ENCODE results near the gene C1orf226. TPM values are rescaled to one million over a fixed set of nuclear protein-coding genes. Genes with fewer than 3 reads are reported as not detected.

C1orf226 gene
- polyA plus RNA-seq, 1 donor (not counting 4 experiments of a cell fraction or from before 2014, with no cell fraction given): 0.12 TPM

GRCh38 chr1:162396201-162396906, 14.8 kb downstream of the C1orf226 start:
- no peak for FAIRE-seq
- Histone ChIP-seq H3K27me3 (ENCODE audit: control insufficient read depth, extremely low read depth, insufficient read depth, low read length) (peaks cover 7% of the 10 kb centered on the region), H3K9ac (ENCODE audit: control insufficient read depth, extremely low read depth, insufficient read depth, low read length) (no peak overlapping the region), H3K4me1 (ENCODE audit: control insufficient read depth, extremely low read depth, insufficient read depth, low read length) (no peaks in the 10 kb centered on the region), H2AFZ (ENCODE audit: control insufficient read depth, low read length) (no peak overlapping the region), H3K79me2 (ENCODE audit: control insufficient read depth, insufficient read depth, low read length) (no peaks in the 10 kb centered on the region), H4K20me1 (ENCODE audit: control insufficient read depth, extremely low read depth, insufficient read depth, low read length) (no peaks in the 10 kb centered on the region), H3K27ac (ENCODE audit: control insufficient read depth, insufficient read depth, low read length) (no peak overlapping the region), H3K9me1 (ENCODE audit: control insufficient read depth, extremely low read depth, insufficient read depth, low read length) (no peaks in the 10 kb centered on the region), H3K4me2 (ENCODE audit: control insufficient read depth, extremely low read depth, insufficient read depth, low read depth, low read length) (no peak overlapping the region), H3K9me3 (ENCODE audit: control insufficient read depth, low read depth, low read length) (no peaks in the 10 kb centered on the region), H3K36me3 (ENCODE audit: control insufficient read depth in 2 of 2, extremely low read depth in 1 of 2, insufficient read depth in 2 of 2, low read length in 2 of 2) (no peaks in the 10 kb centered on the region), H3K4me3 (ENCODE audit: control insufficient read depth in 2 of 3, extremely low read depth in 1 of 3, insufficient read depth in 2 of 3, low read depth in 1 of 3, low read length in 3 of 3) (no peak overlapping the region)
- dilution Hi-C loops (cut with MboI; ENCODE audit: extremely low pct_ligation_motif_present, low sequenced_read_pairs): no loop called here
- no peak for TF ChIP-seq CTCF (optimal IDR thresholded peaks at IDR 0.05 in 1 of 3, IDR thresholded peaks at IDR 0.05 in 1 of 3, conservative IDR thresholded peaks at IDR 0.05 in 1 of 3; ENCODE audit: extremely low read depth in 1 of 3, insufficient read depth in 2 of 3, low read length in 3 of 3)
- TF ChIP-seq EZH2 (IDR thresholded peaks at IDR 0.05; ENCODE audit: low read length): no peak
- DNase-seq (ENCODE audit: low read depth, low spot score): no peak

GRCh38 chr1:162397039-162397448, 15.5 kb downstream of the C1orf226 start:
- Histone ChIP-seq H3K27me3 (ENCODE audit: control insufficient read depth, extremely low read depth, insufficient read depth, low read length) (peaks cover 7% of the 10 kb centered on the region), H3K4me1 (ENCODE audit: control insufficient read depth, extremely low read depth, insufficient read depth, low read length) (no peaks in the 10 kb centered on the region), H3K9ac (ENCODE audit: control insufficient read depth, extremely low read depth, insufficient read depth, low read length) (no peak overlapping the region), H3K9me1 (ENCODE audit: control insufficient read depth, extremely low read depth, insufficient read depth, low read length) (no peaks in the 10 kb centered on the region), H3K4me2 (ENCODE audit: control insufficient read depth, extremely low read depth, insufficient read depth, low read depth, low read length) (no peak overlapping the region), H2AFZ (ENCODE audit: control insufficient read depth, low read length) (no peak overlapping the region), H3K4me3 (ENCODE audit: control insufficient read depth in 2 of 3, extremely low read depth in 1 of 3, insufficient read depth in 2 of 3, low read depth in 1 of 3, low read length in 3 of 3) (no peak overlapping the region), H4K20me1 (ENCODE audit: control insufficient read depth, extremely low read depth, insufficient read depth, low read length) (no peaks in the 10 kb centered on the region), H3K36me3 (ENCODE audit: control insufficient read depth in 2 of 2, extremely low read depth in 1 of 2, insufficient read depth in 2 of 2, low read length in 2 of 2) (no peaks in the 10 kb centered on the region), H3K27ac (ENCODE audit: control insufficient read depth, insufficient read depth, low read length) (no peak overlapping the region), H3K9me3 (ENCODE audit: control insufficient read depth, low read depth, low read length) (no peaks in the 10 kb centered on the region), H3K79me2 (ENCODE audit: control insufficient read depth, insufficient read depth, low read length) (no peaks in the 10 kb centered on the region)
- dilution Hi-C loops (cut with MboI; ENCODE audit: extremely low pct_ligation_motif_present, low sequenced_read_pairs): no loop called here
- TF ChIP-seq EZH2 (IDR thresholded peaks at IDR 0.05; ENCODE audit: low read length): no peak
- peak in 1 of 3 experiments; percentile 3 for TF ChIP-seq CTCF (optimal IDR thresholded peaks at IDR 0.05 in 1 of 3, IDR thresholded peaks at IDR 0.05 in 1 of 3, conservative IDR thresholded peaks at IDR 0.05 in 1 of 3; ENCODE audit: extremely low read depth in 1 of 3, insufficient read depth in 2 of 3, low read length in 3 of 3)
- no peak for DNase-seq (ENCODE audit: low read depth, low spot score)
- no peak for FAIRE-seq
